ENCODE results near the gene MFSD6L. TPM values are rescaled to one million over a fixed set of nuclear protein-coding genes. Genes with fewer than 3 reads are reported as not detected.

Gene MFSD6L, protein sequence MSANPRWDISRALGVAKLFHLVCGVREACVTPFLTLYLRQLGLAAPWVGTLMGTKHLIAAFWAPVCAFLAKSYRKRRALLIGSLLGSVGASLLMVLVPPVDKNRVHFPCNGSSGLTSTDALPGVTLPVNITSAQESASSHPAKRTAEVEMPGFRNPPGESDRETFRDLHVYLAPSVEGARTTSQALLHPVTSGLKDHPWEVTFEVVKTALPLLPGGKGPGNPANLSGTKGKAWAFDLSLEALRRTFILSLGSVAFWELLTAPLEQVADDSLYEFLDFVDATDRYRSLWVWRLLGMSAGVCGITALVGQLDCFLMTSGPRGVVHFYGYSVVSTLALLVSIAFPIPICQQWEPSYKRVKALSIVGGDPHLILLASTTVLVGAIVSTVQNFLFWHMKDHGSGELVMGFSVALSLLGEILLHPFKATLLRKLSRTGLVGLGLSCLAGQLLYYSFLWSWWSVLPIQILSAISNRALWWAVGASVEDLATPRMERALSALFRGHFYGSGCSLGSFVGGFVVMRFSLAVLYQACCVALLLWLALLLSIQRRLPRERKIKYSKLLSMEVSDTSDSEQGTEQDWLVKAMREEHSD
- 10 to 100 TPM in 2 of 4 donors, 1 to 10 TPM in 2; 2.4 to 18.6 (median 11.8) TPM for total RNA-seq

DNA sequence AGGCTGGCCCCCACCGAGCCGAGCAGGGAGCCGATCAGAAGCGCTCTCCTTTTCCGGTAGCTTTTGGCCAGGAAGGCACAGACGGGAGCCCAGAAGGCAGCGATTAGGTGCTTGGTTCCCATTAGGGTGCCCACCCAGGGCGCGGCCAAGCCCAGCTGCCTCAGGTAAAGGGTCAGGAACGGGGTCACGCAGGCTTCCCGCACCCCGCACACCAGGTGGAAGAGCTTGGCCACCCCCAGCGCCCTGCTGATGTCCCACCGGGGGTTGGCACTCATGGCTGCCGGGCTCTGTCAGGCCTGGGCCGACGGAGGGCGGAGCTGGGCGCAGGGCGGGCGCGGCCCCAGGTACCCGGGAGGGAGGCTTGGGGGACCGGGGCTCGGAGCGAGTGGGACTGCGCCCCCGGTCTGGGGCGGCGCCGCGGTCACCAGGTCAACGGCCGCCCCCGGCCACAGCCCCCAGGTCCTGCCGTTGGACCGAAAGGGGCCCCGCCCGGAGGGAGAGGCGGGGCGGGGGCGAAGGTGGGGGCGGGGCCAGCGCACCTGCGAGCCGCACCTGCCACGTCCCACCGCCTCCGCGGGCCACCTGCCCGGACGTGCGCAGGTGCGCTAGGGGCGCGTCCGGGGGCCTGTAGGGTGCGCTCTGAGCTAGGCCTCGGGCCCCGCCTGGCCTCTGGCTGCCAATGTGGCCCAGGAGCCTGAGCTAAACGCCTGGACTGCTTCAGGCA is at the start of gene MFSD6L:
MFSD6L (minus strand) TSS at position 520 of the 724 bp plus-strand sequence; CDS start at position 275, 245 bp downstream.
- DNase-seq: peak; percentile 88 to 89
- H3K27me3 ChIP-seq: no peaks in the 10 kb centered on the region
- H3K4me3 ChIP-seq (replicated peaks in 1 of 3): peak within 1 kb of the TSS; percentile 15 to 41 (median 32)
- peak within 1 kb of the TSS; percentile 54 to 83 (median 71) for H3K27ac ChIP-seq
- no peaks in the 10 kb centered on the region for H3K36me3 ChIP-seq
- H3K9me3 ChIP-seq: no peaks in the 10 kb centered on the region
- WGBS, 2 donors: 28 to 36% methylated on average over 7 to 8 of the region's 62 CpGs
- TF ChIP-seq POLR2A (IDR thresholded peaks at IDR 0.05): peak in 1 of 2 donors; percentile 44
- TF ChIP-seq, protein P1, sequence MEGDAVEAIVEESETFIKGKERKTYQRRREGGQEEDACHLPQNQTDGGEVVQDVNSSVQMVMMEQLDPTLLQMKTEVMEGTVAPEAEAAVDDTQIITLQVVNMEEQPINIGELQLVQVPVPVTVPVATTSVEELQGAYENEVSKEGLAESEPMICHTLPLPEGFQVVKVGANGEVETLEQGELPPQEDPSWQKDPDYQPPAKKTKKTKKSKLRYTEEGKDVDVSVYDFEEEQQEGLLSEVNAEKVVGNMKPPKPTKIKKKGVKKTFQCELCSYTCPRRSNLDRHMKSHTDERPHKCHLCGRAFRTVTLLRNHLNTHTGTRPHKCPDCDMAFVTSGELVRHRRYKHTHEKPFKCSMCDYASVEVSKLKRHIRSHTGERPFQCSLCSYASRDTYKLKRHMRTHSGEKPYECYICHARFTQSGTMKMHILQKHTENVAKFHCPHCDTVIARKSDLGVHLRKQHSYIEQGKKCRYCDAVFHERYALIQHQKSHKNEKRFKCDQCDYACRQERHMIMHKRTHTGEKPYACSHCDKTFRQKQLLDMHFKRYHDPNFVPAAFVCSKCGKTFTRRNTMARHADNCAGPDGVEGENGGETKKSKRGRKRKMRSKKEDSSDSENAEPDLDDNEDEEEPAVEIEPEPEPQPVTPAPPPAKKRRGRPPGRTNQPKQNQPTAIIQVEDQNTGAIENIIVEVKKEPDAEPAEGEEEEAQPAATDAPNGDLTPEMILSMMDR (IDR thresholded peaks at IDR 0.05): peak in 3 of 6 experiments; percentile 11 to 58 (median 51)
- peaks cover 12 to 20% of the 10 kb centered on the region in 2 donors for H3K4me1 ChIP-seq
- intact Hi-C loops (cut with DNase I): no loop called here

DNA sequence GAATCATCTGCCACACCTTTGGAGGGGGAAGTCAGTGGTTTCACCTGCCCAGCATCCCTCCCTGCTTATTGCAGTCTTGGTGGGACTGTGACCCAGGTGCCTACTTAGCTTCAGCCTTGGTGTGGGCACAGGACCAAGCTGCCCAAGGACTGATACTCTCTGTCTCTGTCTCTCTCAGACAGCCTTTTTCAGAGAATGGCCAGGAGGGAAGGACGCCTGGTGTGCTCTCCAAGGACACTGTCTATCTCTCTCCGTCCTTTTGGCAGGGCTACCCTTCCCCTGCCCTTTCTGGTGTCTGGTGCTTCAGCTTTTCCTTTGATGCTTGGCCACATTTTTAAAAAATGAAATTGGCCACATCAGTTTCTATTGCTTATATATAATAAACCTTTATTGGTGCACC is 48.7 kb upstream of the MFSD6L start:
- Histone ChIP-seq H3K27ac (no peak overlapping the region), H3K27me3 (no peaks in the 10 kb centered on the region), H3K4me1 (peaks cover 3 to 12% of the 10 kb centered on the region in 2 donors), H3K4me3 (replicated peaks in 1 of 3) (no peak overlapping the region), H3K9me3 (no peaks in the 10 kb centered on the region), H3K36me3 (no peaks in the 10 kb centered on the region)
- no peak for DNase-seq
- 86 to 94% methylated on average over 2 of the region's 2 CpGs for WGBS, 2 donors
- TF ChIP-seq, protein P1 (IDR thresholded peaks at IDR 0.05): no peak
- TF ChIP-seq POLR2A (IDR thresholded peaks at IDR 0.05): no peak
- intact Hi-C loops (cut with DNase I): no loop called here

DNA sequence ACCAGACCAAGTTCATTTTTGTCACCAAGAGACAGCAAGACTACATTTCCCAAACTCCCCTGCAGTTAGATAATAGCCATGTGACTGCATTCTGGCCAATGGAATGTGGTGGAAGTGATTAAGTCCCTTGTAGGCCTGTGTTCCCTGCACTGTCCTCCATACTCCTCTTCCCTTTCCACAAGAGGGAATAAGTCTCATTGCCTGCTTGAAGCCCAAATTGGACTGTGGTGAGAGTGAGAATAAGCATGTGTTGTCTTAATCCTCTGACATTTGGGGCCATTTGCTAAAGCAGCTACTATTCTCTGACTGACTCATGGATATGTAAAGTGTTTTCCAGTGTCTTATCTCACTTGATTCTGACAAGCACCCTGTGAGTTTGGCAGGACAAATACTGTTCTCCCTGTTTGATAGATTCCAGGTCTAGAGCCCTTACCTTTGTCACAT is 47.6 kb upstream of the MFSD6L start:
- Histone ChIP-seq H3K4me1 (peaks cover 5 to 16% of the 10 kb centered on the region in 2 donors), H3K9me3 (no peaks in the 10 kb centered on the region), H3K36me3 (no peaks in the 10 kb centered on the region), H3K27ac (no peak overlapping the region), H3K4me3 (replicated peaks in 1 of 3) (no peak overlapping the region), H3K27me3 (no peaks in the 10 kb centered on the region)
- TF ChIP-seq, protein P1 (IDR thresholded peaks at IDR 0.05): no peak
- no peak for TF ChIP-seq POLR2A (IDR thresholded peaks at IDR 0.05)
- intact Hi-C loops (cut with DNase I): no loop called here
- DNase-seq: no peak

DNA sequence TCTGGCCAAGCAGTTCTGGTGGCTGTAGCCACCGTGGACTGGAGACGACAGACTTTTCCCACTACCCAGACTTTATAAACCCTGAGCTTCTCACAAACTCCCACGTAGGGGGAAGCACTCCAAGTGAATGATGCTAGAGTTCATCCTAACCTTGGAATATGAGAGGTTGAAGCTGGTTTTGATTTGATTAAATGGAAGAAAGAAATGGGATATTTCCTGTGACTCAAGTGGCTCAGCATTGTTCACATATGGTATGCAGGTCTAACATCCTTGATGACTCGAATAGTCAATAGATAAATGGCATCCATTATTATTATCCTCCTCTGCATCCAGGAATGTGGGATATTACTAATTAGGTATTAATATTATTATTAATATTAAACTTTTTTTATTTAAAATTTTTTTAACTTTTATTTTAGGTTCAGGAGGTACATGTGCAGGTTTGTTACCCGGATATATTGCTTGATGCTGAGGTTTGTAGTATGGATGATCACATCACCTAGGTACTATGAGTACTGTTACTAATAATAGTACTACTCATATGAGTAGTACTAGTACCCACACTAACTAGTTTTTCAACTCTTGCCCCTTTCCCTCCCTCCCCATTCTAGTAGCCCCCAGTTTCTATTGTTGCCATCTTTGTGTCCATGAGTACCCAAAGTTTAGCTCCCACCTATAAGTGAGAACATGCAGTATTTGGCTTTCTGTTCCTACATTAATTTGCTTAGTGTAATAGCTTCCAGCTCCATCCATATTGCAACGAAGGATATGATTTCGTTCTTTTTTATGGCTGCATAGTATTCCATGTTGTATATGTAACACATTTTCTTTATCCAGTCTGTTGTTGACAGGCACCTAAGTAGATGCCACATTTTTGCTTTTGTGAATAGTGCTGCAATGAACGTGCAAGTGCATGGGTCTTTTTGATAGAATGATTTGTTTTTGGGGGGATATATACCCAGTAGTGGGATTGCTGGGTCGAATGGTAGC is 45.4 kb upstream of the MFSD6L start:
- DNase-seq: no peak
- no peaks in the 10 kb centered on the region for H3K36me3 ChIP-seq
- no peak overlapping the region for H3K27ac ChIP-seq
- intact Hi-C loops (cut with DNase I): no loop called here
- 86 to 93% methylated on average over 9 of the region's 9 CpGs for WGBS, 2 donors
- peaks cover 5 to 16% of the 10 kb centered on the region in 2 donors for H3K4me1 ChIP-seq
- no peaks in the 10 kb centered on the region for H3K27me3 ChIP-seq
- H3K9me3 ChIP-seq: no peaks in the 10 kb centered on the region
- TF ChIP-seq, protein P1 (IDR thresholded peaks at IDR 0.05): no peak
- no peak for TF ChIP-seq POLR2A (IDR thresholded peaks at IDR 0.05)
- no peak overlapping the region for H3K4me3 ChIP-seq (replicated peaks in 1 of 3)
